Body of pancreas (tissue), 4 donors: ENCODE data around the gene MYCN.

Experiments
- POLR2A ChIP-seq, 3 donors: fragments of 450-650 bp; IDR thresholded peaks; one replicate each; pipeline ENCODE4 v1.6.1; 2016; ENCODE audit warnings: antibody characterized with exemption in 3 of 3, mild to moderate bottlenecking in 2 of 3
- TF ChIP-seq, protein P1 (sequence below), 7 experiments: fragments of 450-650 bp in 4 of 7; fragments of 200-600 bp in 3 of 7; sonication (generic) in 3 of 7; IDR thresholded peaks; one replicate each; pipeline ENCODE4 v1.5.1; 2016 to 2019; ENCODE audit warnings: antibody characterized with exemption in 7 of 7

- TF ChIP-seq, protein P1, sequence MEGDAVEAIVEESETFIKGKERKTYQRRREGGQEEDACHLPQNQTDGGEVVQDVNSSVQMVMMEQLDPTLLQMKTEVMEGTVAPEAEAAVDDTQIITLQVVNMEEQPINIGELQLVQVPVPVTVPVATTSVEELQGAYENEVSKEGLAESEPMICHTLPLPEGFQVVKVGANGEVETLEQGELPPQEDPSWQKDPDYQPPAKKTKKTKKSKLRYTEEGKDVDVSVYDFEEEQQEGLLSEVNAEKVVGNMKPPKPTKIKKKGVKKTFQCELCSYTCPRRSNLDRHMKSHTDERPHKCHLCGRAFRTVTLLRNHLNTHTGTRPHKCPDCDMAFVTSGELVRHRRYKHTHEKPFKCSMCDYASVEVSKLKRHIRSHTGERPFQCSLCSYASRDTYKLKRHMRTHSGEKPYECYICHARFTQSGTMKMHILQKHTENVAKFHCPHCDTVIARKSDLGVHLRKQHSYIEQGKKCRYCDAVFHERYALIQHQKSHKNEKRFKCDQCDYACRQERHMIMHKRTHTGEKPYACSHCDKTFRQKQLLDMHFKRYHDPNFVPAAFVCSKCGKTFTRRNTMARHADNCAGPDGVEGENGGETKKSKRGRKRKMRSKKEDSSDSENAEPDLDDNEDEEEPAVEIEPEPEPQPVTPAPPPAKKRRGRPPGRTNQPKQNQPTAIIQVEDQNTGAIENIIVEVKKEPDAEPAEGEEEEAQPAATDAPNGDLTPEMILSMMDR (IDR thresholded peaks at IDR 0.05), result no peak
- no peak for TF ChIP-seq POLR2A (IDR thresholded peaks at IDR 0.05)
Observed at GRCh38 chr2:15984368-15985255, 44.3 kb downstream of the MYCN start.
